Measurements from ENCODE around the gene SULT2B1.

SULT2B1 gene

GRCh38 chr19:48556825-48557224, 4.9 kb downstream of the SULT2B1 start:
- Histone ChIP-seq H3K4me2 (ENCODE audit: low read depth, low read length) (no peak overlapping the region), H3K27me3 (replicated peaks; ENCODE audit: insufficient read depth, low read length) (peaks cover 78% of the 10 kb centered on the region), H3K9me2 (replicated peaks; ENCODE audit: insufficient read depth, low read length) (no peaks in the 10 kb centered on the region), H3K27ac (ENCODE audit: low read length) (no peak overlapping the region), H3K36me3 (replicated peaks; ENCODE audit: insufficient read depth, low read length) (no peaks in the 10 kb centered on the region), H3K4me1 (ENCODE audit: low read length) (no peaks in the 10 kb centered on the region), H4K20me1 (ENCODE audit: insufficient read depth, low read length) (no peaks in the 10 kb centered on the region), H3K9me3 (replicated peaks; ENCODE audit: insufficient read depth, low read length) (no peaks in the 10 kb centered on the region), H3K4me3 (ENCODE audit: low read length) (no peak overlapping the region), H3K9ac (ENCODE audit: low read length) (no peak overlapping the region), H3K79me2 (ENCODE audit: low read length) (no peaks in the 10 kb centered on the region), H3F3A (ENCODE audit: insufficient read depth, low read length) (no peaks in the 10 kb centered on the region), H2AFZ (ENCODE audit: low read length) (no peak overlapping the region)
- no peak for DNase-seq
- TF ChIP-seq EZH2phosphoT487 (IDR thresholded peaks at IDR 0.05; ENCODE audit: low read length) (no peak), CTCF (IDR thresholded peaks at IDR 0.05; ENCODE audit: low read length) (no peak), EZH2 (optimal IDR thresholded peaks at IDR 0.05; ENCODE audit: low read depth, low read length) (no peak)

GRCh38 chr19:48558018-48558684, 6.2 kb downstream of the SULT2B1 start:
- Histone ChIP-seq H3K4me1 (ENCODE audit: low read length) (no peaks in the 10 kb centered on the region), H4K20me1 (ENCODE audit: insufficient read depth, low read length) (no peaks in the 10 kb centered on the region), H3K9ac (ENCODE audit: low read length) (no peak overlapping the region), H3K4me3 (ENCODE audit: low read length) (no peak overlapping the region), H3F3A (ENCODE audit: insufficient read depth, low read length) (no peaks in the 10 kb centered on the region), H3K4me2 (ENCODE audit: low read depth, low read length) (no peak overlapping the region), H3K9me2 (replicated peaks; ENCODE audit: insufficient read depth, low read length) (no peaks in the 10 kb centered on the region), H3K9me3 (replicated peaks; ENCODE audit: insufficient read depth, low read length) (no peaks in the 10 kb centered on the region), H3K79me2 (ENCODE audit: low read length) (no peaks in the 10 kb centered on the region), H3K27me3 (replicated peaks; ENCODE audit: insufficient read depth, low read length) (peaks cover 68% of the 10 kb centered on the region), H2AFZ (ENCODE audit: low read length) (no peak overlapping the region), H3K27ac (ENCODE audit: low read length) (no peak overlapping the region), H3K36me3 (replicated peaks; ENCODE audit: insufficient read depth, low read length) (no peaks in the 10 kb centered on the region)
- DNase-seq, result no peak
- TF ChIP-seq CTCF (IDR thresholded peaks at IDR 0.05; ENCODE audit: low read length), result no peak
- TF ChIP-seq EZH2 (optimal IDR thresholded peaks at IDR 0.05; ENCODE audit: low read depth, low read length), result no peak
- no peak for TF ChIP-seq EZH2phosphoT487 (IDR thresholded peaks at IDR 0.05; ENCODE audit: low read length)

GRCh38 chr19:48560095-48560530, 8.1 kb downstream of the SULT2B1 start:
- no peaks in the 10 kb centered on the region for H3F3A ChIP-seq (ENCODE audit: insufficient read depth, low read length)
- no peaks in the 10 kb centered on the region for H4K20me1 ChIP-seq (ENCODE audit: insufficient read depth, low read length)
- no peak for TF ChIP-seq EZH2 (optimal IDR thresholded peaks at IDR 0.05; ENCODE audit: low read depth, low read length)
- no peak for TF ChIP-seq EZH2phosphoT487 (IDR thresholded peaks at IDR 0.05; ENCODE audit: low read length)
- TF ChIP-seq CTCF (IDR thresholded peaks at IDR 0.05; ENCODE audit: low read length), result no peak
- no peak overlapping the region for H3K27ac ChIP-seq (ENCODE audit: low read length)
- no peaks in the 10 kb centered on the region for H3K4me1 ChIP-seq (ENCODE audit: low read length)
- DNase-seq, result no peak
- H3K9ac ChIP-seq (ENCODE audit: low read length), result no peak overlapping the region
- no peaks in the 10 kb centered on the region for H3K9me2 ChIP-seq (replicated peaks; ENCODE audit: insufficient read depth, low read length)
- H3K4me2 ChIP-seq (ENCODE audit: low read depth, low read length), result no peak overlapping the region
- H3K79me2 ChIP-seq (ENCODE audit: low read length), result no peaks in the 10 kb centered on the region
- H3K36me3 ChIP-seq (replicated peaks; ENCODE audit: insufficient read depth, low read length), result no peaks in the 10 kb centered on the region
- no peaks in the 10 kb centered on the region for H3K9me3 ChIP-seq (replicated peaks; ENCODE audit: insufficient read depth, low read length)
- H3K4me3 ChIP-seq (ENCODE audit: low read length), result no peak overlapping the region
- H2AFZ ChIP-seq (ENCODE audit: low read length), result no peak overlapping the region
- H3K27me3 ChIP-seq (replicated peaks; ENCODE audit: insufficient read depth, low read length), result peaks cover 66% of the 10 kb centered on the region
